GM18861 (cell line): ENCODE data around the gene SFT2D2.

Source experiments
- ATAC-seq: cut with Tn5 transposase; IDR thresholded peaks from one replicate; pipeline ENCODE4 v1.9.1; 2021; ENCODE audit not compliant: unreplicated experiment

Gene SFT2D2

GRCh38 chr1:168223261-168223660 lies 2.5 kb upstream of the SFT2D2 start:
- ATAC-seq, result no peak

GRCh38 chr1:168223681-168224540 lies 1.9 kb upstream of the SFT2D2 start:
- ATAC-seq, result no peak

DNA sequence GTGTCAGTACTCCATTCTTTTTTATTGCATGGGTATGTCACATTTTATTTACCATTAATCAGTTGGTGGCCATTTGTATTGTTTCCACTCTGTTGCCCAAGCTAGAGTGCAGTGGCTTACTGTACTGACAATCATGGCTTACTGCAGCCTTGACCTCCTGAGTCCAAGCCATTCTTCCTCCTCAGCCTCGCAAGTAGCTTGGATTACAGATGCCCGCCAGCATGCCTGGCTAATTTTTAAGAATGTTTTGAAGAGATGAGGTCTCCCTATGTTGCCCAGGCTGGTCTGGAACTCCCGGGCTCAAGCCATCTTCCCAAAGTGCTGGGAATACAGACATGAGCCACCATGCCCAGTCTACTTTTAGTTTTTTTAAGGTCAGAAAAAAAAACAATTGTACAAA lies 813 bp upstream of the SFT2D2 start:
- ATAC-seq, result no peak

DNA sequence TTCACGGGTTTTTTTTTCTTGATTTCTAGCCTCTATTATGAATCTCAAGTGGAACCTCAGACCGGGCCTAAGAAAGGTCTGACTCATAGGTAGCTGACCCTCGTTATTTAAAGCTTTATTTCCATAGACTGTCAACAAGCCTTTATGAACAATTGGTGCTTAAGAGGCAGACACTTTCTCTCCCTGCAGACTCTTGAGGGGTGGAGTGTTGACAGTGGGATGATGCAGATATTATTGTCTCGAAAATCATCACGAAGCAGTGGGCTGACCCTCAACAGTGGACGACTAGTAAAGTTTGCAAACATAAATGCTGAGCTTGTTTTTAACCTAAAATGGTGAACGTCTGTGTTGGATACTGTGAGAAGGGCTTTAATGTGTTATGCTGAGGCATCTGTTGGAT lies 1.8 kb downstream of the SFT2D2 start:
- ATAC-seq, result no peak

DNA sequence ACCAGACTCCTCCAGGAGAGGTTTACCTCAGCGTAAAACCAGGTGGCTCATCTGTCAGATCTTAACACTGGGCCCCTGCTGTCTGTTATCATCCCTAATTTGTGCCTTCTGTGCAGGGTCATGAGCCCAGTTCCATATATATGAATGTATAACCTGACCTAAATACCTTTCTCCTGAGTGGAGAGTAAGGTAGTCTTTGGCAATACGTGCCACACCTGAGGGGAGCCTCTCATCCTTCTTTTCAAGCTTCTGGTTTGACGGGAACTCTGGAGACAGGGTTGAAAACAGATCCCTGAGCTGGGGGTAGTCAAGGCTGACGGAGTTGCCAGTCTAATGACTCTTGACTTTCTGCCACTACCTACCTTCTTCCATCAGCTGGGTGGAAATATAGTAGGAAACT lies 4.1 kb downstream of the SFT2D2 start:
- ATAC-seq, result no peak

DNA sequence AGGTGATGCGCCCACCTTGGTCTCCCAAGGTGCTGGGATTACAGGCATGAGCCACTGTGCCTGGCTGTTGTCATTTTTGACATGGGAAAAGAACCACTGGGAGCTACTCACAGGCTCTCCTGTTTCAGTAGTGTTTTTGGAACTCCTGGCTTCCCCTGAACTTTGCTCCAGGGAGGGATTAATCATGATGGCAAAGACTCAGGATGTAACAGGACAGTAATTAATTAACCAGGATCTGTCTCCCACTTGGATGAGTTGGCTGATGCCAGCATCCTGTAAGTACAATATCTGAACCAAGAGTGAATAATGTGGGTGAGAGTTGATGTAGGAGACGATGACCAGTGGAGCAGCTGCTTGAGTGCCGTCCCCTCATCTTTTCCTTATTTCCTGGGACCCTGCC lies 4.9 kb downstream of the SFT2D2 start:
- ATAC-seq, result no peak

DNA sequence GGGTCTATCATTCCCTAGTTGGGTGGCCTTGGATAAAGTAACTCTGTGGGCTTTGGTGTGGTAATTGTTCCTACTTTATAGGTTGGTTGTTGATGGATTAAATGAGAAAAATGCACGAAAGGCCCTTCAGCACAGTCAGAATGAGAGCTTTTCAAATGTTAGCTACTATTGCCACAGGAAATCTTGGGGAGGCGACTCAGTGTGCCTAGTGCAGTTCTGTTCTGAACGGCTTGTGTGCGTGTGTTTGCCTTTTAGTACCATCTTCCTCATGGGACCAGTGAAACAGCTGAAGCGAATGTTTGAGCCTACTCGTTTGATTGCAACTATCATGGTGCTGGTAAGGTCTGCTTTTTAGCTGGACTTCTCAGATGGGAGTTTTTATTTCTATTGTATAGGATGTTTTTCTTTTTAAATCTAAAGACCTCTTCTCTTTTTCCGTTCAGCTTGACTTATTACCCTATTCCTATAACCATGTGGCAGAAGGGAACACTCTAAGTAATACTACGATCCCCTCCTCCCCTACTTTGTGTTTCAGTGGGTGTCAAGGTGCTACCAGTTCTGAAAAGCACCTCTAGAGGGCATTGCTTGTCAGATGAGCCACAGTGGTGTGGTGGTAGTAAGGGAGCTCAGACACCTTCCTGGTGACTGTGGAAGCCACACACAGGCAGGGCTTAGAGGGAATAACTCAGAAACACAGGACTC lies 9.2 kb downstream of the SFT2D2 start:
- ATAC-seq, result peak; percentile 73

DNA sequence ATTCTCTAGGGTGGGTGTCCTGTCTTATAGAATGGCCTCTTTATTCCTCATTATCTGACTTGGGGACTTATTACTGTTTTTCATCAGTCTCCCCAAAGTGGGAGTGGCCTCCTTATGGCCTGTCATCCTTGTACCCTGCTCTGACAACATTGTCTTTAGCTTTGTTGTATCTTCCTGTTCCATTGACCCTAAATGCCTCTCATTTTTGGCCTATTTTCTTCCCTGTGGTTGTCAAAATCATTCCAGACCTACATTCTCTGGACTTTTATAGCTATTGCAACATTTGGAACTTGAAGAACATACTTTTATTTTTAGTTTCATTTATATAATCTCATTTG lies 9.7 kb downstream of the SFT2D2 start:
- no peak for ATAC-seq

- no peak for ATAC-seq
Measured at GRCh38 chr1:168235937-168236336, 10.1 kb downstream of the SFT2D2 start.

DNA sequence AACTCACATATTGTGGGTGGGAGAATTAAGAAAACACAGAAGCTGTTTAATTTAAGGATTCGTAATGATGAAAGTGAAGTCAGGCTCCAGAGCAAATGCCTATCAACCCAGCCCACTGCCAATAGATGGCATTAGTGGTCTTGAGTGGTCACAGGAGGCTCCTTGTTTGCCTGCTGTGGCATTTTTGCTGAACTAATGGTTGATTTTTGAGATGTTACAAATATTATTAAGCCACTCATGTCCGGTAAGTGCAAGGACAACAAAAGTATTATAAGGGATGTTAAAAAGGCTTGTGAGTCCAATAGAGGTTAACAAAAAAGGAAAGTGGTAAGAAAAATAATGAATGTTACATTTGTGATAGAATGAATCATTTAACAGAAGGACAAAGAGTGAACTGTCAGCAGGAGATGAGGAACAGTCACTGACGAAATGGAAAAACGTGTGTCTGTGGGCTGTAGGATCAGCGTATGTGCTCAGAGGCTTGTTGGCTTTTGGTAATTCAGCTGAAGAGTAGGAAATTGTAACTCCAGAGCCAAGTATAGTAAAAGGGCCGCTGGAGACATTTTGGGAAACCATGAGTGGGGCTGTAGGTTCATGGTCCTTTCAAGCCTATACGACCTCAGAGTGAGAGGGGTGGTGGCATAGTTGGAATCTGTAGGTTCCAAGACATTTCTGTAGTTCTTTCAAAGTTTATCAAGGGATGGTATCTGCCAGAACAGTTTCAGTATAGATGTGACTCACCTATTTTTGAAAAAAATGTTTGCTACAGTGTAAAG lies 11.2 kb downstream of the SFT2D2 start:
- no peak for ATAC-seq

DNA sequence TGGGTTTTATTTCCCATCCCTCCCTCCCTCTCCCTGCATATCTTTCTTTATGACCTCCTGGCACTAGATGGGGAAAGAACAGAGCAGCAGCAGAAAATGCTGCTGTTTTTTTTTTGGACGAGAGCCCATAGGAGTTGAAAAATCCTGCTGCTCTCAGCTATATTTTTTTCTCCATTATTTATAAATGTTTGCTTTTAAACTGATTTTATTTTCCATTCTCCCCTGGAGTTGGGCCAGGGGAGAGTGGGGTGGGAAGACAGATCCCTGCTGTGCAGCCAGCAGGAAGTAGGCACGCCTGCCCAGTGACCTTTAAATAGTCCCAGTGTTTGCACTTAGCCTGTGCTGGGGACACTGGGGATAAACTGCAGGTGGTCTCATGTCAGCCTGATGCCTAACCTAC lies 17.4 kb downstream of the SFT2D2 start:
- ATAC-seq, result no peak

DNA sequence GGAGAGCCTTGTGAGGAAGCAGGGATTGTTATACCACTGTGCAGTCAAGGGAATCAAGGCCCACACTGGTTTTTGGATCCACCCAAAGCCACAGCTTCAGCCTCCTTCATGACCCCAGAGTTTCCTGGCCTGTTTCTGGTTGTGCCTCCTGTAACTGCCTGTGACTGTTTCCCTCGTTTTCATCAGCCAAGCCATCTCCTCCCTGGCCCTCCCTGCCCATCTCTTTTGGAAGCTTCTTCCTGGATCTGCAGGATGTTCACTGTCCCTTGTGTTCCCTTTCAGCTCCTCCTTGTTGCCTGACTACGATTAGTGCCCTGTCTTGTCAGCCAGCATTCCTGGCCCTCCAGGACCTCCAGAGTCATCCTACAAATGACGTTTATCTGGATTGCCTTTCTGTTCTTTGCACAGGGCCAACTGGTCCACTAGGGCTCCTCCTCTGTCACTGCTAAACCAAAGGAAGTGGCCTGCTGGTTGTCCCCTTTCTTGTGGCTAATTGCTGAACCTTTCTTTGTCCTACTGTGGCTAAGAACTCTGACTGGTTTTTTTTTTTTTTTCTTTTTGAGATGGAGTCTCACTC lies 17.9 kb downstream of the SFT2D2 start:
- no peak for ATAC-seq

DNA sequence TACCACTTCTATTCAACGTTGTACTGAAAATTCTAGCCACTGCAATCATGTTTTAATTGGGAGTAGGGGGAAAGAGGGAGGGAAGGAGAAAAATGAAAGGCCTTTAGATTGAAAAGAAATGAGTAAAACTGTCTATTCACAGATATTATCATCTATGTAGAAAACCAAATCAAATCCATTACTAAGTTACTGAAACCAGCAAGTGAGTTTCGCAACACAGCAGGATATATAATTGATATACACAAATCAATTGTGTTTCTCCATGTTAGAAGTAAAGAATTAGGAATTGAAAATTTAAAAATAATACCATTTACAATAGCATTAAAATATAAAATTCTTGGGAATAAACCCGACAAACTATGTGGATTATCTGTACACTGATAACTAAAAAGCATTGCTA lies 19.2 kb downstream of the SFT2D2 start:
- ATAC-seq, result no peak

GRCh38 chr1:168246506-168246905 lies 20.7 kb downstream of the SFT2D2 start:
- ATAC-seq, result no peak

- no peak for ATAC-seq
Measured at GRCh38 chr1:168252204-168252733, 26.5 kb downstream of the SFT2D2 start.

DNA sequence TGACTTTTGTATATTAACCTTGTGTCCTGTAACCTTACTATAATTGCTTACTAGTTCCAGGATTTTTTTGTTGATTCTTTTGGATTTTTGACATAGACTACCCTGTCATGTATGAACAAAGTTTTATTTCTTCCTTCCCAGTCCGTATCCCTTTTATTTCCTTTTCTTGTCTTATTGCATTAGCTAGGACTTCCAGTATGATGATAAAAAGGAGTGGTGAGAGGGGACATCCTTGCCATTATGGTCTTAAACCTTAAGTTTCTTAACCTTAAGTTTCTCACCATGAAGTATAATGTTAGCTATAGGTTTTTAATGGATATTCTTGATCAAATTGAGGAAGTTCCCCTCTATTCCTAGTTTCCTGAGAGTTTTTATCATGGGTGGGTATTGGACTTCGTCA lies 30.4 kb downstream of the SFT2D2 start:
- ATAC-seq, result no peak

DNA sequence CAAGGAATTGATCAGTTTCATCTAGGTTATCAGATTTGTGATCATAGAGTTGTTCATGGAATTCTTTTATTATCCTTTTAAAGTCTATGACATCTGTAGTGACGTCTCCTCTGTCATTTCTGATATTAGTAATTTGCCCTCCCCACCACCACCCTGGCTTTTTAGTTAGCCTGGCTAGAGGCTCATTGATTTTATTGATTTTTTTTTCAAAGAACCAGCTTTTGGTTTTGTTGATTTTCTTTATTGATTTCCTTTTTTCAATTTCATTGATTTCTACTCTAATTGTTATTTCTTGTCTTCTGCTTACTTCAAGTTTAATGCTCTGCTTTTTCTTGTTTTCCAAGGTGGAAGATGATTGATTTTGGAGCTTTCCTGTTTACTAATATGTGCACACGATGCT lies 31.6 kb downstream of the SFT2D2 start:
- no peak for ATAC-seq

- ATAC-seq, result no peak
Measured at GRCh38 chr1:168259567-168259966, 33.8 kb downstream of the SFT2D2 start.

GRCh38 chr1:168260393-168260792 lies 34.6 kb downstream of the SFT2D2 start:
- no peak for ATAC-seq

GRCh38 chr1:168261390-168261789 lies 35.6 kb downstream of the SFT2D2 start:
- no peak for ATAC-seq

GRCh38 chr1:168263130-168263529 lies 37.3 kb downstream of the SFT2D2 start:
- ATAC-seq, result no peak
